Measurements from ENCODE around the gene AXIN1. TPM values are rescaled to one million over a fixed set of nuclear protein-coding genes. Genes with fewer than 3 reads are reported as not detected.

The AXIN1 gene
- total and polyA plus RNA-seq, 2 donors (not counting 1 experiment from before 2014, with no cell fraction given): 5.1 to 18.7 TPM

DNA sequence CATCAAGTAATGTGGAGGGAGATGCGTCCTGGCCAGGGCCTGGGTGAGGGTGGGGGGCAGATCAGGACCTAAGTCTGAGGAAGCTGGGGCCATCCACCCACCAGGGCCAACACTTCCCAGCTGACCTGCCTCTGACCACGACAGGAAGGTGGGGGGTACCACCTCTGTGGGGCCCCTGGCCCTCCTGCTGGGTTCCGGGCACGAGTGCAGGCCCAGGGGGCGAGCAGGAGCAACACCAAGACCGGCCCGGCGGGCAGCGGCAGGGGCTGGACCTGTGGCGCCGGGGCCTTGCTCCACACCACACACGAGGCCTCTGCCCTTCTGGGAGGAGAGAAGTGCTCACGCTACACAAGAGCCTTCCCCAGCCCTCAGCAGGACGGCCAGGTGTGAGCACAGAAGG lies 56.2 kb downstream of the AXIN1 start:
- H2AFZ ChIP-seq (ENCODE audit: low read length): no peak overlapping the region
- DNase-seq (ENCODE audit: low read depth in 2 of 2): no peak
- no peak overlapping the region for H3K9ac ChIP-seq (ENCODE audit: insufficient read depth, low read length)
- no peaks in the 10 kb centered on the region for H3K79me2 ChIP-seq (ENCODE audit: control insufficient read depth, insufficient read depth, low read length)
- no peaks in the 10 kb centered on the region for H3K4me1 ChIP-seq (ENCODE audit: control insufficient read depth, extremely low read depth, insufficient read depth, low read length)
- H4K20me1 ChIP-seq (ENCODE audit: control insufficient read depth, extremely low read depth, insufficient read depth, low read length): no peaks in the 10 kb centered on the region
- no peaks in the 10 kb centered on the region for H3K27me3 ChIP-seq (ENCODE audit: control insufficient read depth, insufficient read depth, low read length)
- no peak overlapping the region for H3K27ac ChIP-seq (ENCODE audit: insufficient read depth, low read length)
- no peak overlapping the region for H3K4me2 ChIP-seq (ENCODE audit: extremely low read depth, insufficient read depth, low read length)
- H3K36me3 ChIP-seq (ENCODE audit: control insufficient read depth, insufficient read depth, low read length): peaks cover 10% of the 10 kb centered on the region
- no peaks in the 10 kb centered on the region for H3K9me3 ChIP-seq (ENCODE audit: control insufficient read depth, insufficient read depth, low read depth, low read length)
- TF ChIP-seq, protein P1, sequence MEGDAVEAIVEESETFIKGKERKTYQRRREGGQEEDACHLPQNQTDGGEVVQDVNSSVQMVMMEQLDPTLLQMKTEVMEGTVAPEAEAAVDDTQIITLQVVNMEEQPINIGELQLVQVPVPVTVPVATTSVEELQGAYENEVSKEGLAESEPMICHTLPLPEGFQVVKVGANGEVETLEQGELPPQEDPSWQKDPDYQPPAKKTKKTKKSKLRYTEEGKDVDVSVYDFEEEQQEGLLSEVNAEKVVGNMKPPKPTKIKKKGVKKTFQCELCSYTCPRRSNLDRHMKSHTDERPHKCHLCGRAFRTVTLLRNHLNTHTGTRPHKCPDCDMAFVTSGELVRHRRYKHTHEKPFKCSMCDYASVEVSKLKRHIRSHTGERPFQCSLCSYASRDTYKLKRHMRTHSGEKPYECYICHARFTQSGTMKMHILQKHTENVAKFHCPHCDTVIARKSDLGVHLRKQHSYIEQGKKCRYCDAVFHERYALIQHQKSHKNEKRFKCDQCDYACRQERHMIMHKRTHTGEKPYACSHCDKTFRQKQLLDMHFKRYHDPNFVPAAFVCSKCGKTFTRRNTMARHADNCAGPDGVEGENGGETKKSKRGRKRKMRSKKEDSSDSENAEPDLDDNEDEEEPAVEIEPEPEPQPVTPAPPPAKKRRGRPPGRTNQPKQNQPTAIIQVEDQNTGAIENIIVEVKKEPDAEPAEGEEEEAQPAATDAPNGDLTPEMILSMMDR (conservative IDR thresholded peaks at IDR 0.05 in 1 of 2, IDR thresholded peaks at IDR 0.05 in 1 of 2; ENCODE audit: low read depth in 1 of 2, low read length in 2 of 2): no peak
- no peak for TF ChIP-seq EZH2 (IDR thresholded peaks at IDR 0.05; ENCODE audit: low read length, missing control alignments)
- no peak overlapping the region for H3K4me3 ChIP-seq (replicated peaks in 1 of 4; ENCODE audit: control extremely low read depth in 1 of 4, insufficient read depth in 1 of 4, low read depth in 3 of 4, low read length in 4 of 4)

DNA sequence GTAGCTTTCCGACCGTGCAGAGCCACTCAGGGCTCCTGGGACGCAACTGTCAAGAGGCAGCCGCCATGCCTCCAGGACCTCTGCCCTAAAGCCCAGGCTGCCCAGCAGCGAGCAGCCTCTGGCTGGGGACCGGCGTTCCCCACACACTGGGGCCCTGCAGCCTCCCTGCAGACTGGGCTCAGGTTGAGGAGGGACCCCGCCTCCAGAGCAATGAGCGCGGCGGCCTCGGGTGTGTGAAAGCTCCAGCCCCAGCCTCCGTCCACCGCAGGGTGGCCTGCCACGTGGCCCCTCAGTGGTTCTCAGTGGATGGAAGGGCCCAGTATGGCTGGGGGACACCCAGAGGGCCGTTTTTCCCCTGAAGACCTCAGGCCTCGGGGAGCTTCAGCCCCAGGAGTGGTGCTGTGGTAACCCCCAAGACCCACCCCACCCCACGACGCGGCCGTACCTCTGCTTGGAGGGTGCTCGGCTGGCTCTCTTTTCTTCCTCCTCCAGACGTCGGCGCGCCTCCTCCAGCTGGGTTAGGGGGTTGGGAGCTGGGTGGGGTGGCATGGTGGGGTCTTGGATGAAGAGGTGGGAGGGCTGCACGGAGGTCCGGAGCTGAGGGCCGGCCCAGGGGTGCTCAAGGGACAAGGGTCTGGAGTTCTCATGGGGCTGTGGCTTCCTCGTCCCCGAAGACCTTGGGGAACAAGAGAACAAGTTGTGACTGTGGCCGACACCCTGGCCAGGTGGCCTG lies 59.3 kb downstream of the AXIN1 start:
- Histone ChIP-seq H3K27me3 (ENCODE audit: control insufficient read depth, insufficient read depth, low read length) (no peaks in the 10 kb centered on the region), H3K4me1 (ENCODE audit: control insufficient read depth, extremely low read depth, insufficient read depth, low read length) (no peaks in the 10 kb centered on the region), H3K4me2 (ENCODE audit: extremely low read depth, insufficient read depth, low read length) (no peak overlapping the region), H3K27ac (ENCODE audit: insufficient read depth, low read length) (no peak overlapping the region), H3K36me3 (ENCODE audit: control insufficient read depth, insufficient read depth, low read length) (peaks cover 14% of the 10 kb centered on the region), H3K9ac (ENCODE audit: insufficient read depth, low read length) (no peak overlapping the region), H4K20me1 (ENCODE audit: control insufficient read depth, extremely low read depth, insufficient read depth, low read length) (no peaks in the 10 kb centered on the region), H3K9me3 (ENCODE audit: control insufficient read depth, insufficient read depth, low read depth, low read length) (no peaks in the 10 kb centered on the region), H2AFZ (ENCODE audit: low read length) (no peak overlapping the region), H3K79me2 (ENCODE audit: control insufficient read depth, insufficient read depth, low read length) (no peaks in the 10 kb centered on the region), H3K4me3 (replicated peaks in 1 of 4; ENCODE audit: control extremely low read depth in 1 of 4, insufficient read depth in 1 of 4, low read depth in 3 of 4, low read length in 4 of 4) (no peak overlapping the region)
- DNase-seq (ENCODE audit: low read depth in 2 of 2): no peak
- TF ChIP-seq EZH2 (IDR thresholded peaks at IDR 0.05; ENCODE audit: low read length, missing control alignments): no peak
- TF ChIP-seq, protein P1 (conservative IDR thresholded peaks at IDR 0.05 in 1 of 2, IDR thresholded peaks at IDR 0.05 in 1 of 2; ENCODE audit: low read depth in 1 of 2, low read length in 2 of 2): no peak

DNA sequence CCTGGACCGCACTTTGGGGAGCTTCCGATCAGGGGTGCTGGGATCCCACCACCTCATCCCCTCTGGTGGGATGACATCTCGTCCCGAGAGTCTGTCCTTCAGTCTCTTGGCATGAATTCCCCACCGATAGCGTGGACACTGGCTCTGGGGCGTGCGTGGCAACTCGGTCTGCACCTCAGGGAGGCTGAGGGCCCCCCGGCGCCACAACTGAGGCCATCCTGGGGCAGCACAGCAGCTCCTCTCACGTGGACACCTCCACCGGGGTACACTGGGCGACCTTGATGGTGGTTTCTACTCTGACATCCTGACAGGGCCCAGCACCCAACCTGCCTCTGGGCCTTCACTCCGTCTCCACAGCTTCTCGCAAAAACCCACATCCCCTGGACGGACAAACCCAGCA lies 61.0 kb downstream of the AXIN1 start:
- no peaks in the 10 kb centered on the region for H3K79me2 ChIP-seq (ENCODE audit: control insufficient read depth, insufficient read depth, low read length)
- no peak overlapping the region for H3K9ac ChIP-seq (ENCODE audit: insufficient read depth, low read length)
- H4K20me1 ChIP-seq (ENCODE audit: control insufficient read depth, extremely low read depth, insufficient read depth, low read length): no peaks in the 10 kb centered on the region
- H3K27me3 ChIP-seq (ENCODE audit: control insufficient read depth, insufficient read depth, low read length): no peaks in the 10 kb centered on the region
- TF ChIP-seq, protein P1 (conservative IDR thresholded peaks at IDR 0.05 in 1 of 2, IDR thresholded peaks at IDR 0.05 in 1 of 2; ENCODE audit: low read depth in 1 of 2, low read length in 2 of 2): no peak
- TF ChIP-seq EZH2 (IDR thresholded peaks at IDR 0.05; ENCODE audit: low read length, missing control alignments): no peak
- peaks cover 15% of the 10 kb centered on the region for H3K36me3 ChIP-seq (ENCODE audit: control insufficient read depth, insufficient read depth, low read length)
- no peak for DNase-seq (ENCODE audit: low read depth in 2 of 2)
- no peak overlapping the region for H3K4me2 ChIP-seq (ENCODE audit: extremely low read depth, insufficient read depth, low read length)
- H3K4me3 ChIP-seq (replicated peaks in 1 of 4; ENCODE audit: control extremely low read depth in 1 of 4, insufficient read depth in 1 of 4, low read depth in 3 of 4, low read length in 4 of 4): no peak overlapping the region
- no peak overlapping the region for H2AFZ ChIP-seq (ENCODE audit: low read length)
- H3K9me3 ChIP-seq (ENCODE audit: control insufficient read depth, insufficient read depth, low read depth, low read length): no peaks in the 10 kb centered on the region
- H3K4me1 ChIP-seq (ENCODE audit: control insufficient read depth, extremely low read depth, insufficient read depth, low read length): no peaks in the 10 kb centered on the region
- H3K27ac ChIP-seq (ENCODE audit: insufficient read depth, low read length): no peak overlapping the region
